ENCODE measurements around the gene STX5.
"Not testable (repeated sequence)": the region's sequence is repeated elsewhere in the genome, so short reads cannot be mapped to it uniquely, and the experiment has no call there.

Gene STX5, protein sequence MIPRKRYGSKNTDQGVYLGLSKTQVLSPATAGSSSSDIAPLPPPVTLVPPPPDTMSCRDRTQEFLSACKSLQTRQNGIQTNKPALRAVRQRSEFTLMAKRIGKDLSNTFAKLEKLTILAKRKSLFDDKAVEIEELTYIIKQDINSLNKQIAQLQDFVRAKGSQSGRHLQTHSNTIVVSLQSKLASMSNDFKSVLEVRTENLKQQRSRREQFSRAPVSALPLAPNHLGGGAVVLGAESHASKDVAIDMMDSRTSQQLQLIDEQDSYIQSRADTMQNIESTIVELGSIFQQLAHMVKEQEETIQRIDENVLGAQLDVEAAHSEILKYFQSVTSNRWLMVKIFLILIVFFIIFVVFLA

GRCh38 chr11:62831520-62832335 is at the start of gene STX5:
Gene STX5, minus strand, starts transcription at chr11:62832051. Its CDS starts 808 bp downstream, at chr11:62831243.
- DNase-seq (ENCODE audit: low read depth, low spot score) = peak; percentile 100

DNA sequence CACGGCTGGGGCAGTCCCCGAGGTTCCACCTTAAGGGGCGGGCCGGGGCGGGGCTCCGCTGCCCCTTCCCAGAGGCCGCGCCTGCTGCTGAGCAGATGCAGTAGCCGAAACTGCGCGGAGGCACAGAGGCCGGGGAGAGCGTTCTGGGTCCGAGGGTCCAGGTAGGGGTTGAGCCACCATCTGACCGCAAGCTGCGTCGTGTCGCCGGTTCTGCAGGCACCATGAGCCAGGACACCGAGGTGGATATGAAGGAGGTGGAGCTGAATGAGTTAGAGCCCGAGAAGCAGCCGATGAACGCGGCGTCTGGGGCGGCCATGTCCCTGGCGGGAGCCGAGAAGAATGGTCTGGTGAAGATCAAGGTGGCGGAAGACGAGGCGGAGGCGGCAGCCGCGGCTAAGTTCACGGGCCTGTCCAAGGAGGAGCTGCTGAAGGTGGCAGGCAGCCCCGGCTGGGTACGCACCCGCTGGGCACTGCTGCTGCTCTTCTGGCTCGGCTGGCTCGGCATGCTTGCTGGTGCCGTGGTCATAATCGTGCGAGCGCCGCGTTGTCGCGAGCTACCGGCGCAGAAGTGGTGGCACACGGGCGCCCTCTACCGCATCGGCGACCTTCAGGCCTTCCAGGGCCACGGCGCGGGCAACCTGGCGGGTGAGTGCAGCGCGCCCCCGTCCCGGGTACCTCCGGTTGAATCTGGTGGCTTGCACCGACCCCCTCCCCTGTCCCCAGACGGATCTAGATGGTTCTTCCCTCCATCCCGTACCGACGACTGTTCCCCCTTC is 49.1 kb upstream of the STX5 start, which contains the start of gene SLC3A2:
SLC3A2 (plus strand) TSS at position 94 of the 776 bp plus-strand sequence; CDS start at position 222, 128 bp downstream.
- DNase-seq (ENCODE audit: low read depth, low spot score) = peak; percentile 69

DNA sequence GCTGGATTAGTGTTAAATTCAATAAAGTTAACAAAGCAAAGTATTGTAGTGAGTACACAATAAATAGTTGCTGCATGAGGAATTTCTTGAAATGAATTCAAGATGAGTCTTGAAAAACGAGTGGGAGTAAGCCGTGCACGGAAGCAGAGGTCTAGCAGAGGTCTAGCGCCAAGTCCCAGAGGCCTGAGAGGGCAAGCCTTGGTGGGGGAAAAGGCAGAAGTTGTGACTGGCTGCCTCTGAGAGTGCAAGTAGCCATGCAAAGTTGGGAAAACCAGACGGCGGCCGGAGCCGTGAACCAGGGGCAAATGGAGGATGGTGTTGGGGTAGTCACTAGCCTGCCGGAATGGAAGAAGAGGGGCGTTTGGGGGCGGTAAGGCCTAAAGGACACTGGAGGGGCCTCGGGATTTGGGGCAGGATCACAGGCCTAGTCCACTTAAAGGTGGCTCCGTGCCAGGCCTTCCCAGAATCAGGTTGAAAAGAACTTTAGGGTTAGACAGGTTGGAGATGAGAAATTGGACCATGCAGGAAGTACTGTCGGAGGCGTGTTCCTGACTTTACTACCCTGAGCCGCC is 48.5 kb upstream of the STX5 start:
- no peak for DNase-seq (ENCODE audit: low read depth, low spot score)

- DNase-seq (ENCODE audit: low read depth, low spot score) = no peak
These were observed 47.6 kb upstream of the STX5 start for GRCh38 chr11:62879235-62879978.

DNA sequence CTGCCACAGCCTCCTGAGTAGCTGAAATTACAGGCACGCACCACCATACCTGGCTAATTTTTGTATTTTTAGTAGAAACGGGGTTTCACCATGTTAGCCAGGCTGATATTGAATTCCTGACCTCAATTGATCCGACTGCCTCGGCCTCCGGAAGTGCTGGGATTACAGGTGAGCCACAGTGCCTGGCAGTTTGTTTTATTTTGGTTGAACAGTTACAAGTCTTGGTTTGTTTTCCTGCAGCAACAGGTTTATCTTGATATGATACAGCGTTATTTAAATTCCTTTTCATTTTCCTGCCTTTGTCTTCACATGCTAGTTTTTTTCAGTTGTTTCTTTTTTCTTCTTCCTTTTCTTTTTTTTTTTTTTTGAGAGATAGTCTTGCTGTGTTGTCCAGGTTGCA is 44.9 kb upstream of the STX5 start:
- DNase-seq (ENCODE audit: low read depth, low spot score) = no peak

DNA sequence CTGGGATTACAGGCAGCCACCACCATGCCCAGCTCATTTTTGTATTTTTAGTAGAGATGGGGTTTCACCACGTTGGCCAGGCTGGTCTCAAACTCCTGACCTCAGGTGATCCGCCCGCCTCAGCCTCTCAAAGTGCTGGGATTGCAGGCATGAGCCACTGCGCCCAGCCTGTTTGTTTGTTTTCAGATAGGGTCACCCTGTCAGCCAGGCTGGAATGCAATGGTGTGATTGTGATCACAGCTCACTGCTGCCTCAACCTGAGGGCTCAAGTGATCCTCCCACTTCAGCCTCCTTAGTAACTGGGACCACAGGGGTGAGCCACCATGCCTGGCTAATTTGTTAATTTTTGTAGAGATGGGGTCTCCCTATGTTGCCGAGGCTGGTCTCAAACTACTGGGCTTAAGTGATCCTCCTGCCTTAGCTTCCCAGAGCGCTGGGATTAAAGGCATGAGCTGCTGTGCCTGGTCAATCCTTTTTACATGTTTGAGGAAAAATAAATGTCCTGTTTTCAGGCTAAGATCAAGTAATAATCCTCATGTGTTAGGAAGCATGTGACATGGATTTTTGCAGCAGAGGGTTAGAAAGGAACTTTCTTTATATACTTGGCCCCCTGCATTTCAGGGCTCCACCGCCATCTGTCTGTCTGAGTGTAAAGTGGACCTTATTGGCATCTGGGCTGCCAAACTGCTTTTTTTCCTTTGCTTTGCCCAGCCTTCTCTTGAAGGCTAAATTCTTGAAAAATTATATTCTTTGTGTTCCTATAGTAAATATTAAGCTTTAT is 44.0 kb upstream of the STX5 start:
- no peak for DNase-seq (ENCODE audit: low read depth, low spot score)

- DNase-seq (ENCODE audit: low read depth, low spot score) = no peak
These were observed 43.0 kb upstream of the STX5 start for GRCh38 chr11:62874851-62875250.

- no peak for DNase-seq (ENCODE audit: low read depth, low spot score)
These were observed 33.8 kb upstream of the STX5 start for GRCh38 chr11:62865635-62866034.

GRCh38 chr11:62863687-62864335 is 32.0 kb upstream of the STX5 start:
- DNase-seq (ENCODE audit: low read depth, low spot score) = no peak

DNA sequence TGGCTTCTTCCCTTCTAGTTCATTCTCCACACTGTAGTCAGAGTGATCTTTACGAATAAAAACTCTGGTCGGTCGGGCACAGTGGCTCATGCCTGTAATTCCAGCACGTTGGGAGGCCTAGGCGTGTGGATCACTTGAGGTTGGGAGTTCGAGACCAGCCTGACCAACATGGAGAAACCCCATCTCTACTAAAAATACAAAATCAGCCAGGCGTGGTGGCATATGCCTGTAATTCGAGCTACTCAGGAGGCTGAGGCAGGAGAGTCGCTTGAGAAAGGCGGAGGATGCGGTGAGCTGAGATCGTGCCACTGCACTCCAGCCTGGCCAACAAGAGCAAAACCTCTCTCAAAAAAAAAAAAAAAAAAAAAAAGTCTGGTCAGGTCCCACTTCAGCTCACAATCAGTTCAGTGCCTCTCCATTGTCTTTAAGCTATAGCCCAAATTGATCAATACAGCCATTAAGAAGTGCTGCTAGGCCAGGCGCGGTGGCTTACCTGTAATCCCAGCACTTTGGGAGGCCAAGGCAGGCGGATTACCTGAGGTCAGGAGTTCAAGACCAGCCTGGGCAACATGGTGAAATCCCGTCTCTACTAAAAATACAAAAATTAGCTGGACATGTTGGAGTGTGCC is 29.8 kb upstream of the STX5 start:
- not testable (repeated sequence) for DNase-seq (ENCODE audit: low read depth, low spot score)

DNA sequence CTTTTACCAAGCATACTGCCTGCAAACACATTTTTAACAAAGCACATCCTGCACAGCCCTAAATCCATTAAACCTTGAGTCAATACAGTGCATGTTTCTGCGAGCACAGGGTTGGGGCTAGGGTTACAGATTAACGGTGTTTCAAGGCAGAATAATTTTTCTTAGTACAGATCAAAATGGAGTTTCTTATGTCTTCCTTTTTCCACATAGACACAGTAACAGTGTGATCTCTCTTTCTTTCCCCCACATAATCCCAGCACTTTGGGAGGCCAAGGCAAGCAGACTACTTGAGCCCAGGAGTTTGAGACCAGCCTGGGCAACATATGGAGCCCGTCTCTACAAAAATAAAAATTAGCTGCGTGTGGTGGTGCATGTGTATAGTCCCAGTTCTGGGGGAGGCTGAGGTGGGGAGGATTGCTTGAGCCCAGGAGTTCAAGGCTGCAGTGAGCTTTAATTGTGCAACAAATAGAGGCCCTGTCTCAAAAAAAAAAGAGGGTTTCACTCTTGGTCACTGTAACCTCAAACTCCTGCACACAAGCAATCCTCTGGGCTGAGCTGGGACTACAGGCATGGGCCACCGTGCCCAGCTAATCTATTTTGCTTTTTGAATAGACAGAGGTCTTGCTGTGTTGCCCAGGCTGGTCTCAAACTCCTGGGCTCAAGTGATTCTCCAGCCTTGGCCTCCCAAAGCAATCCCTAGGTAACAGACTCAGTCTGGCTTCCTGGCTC is 29.1 kb upstream of the STX5 start:
- DNase-seq (ENCODE audit: low read depth, low spot score) = no peak

GRCh38 chr11:62859281-62859703 is 27.4 kb upstream of the STX5 start:
- not testable (repeated sequence) for DNase-seq (ENCODE audit: low read depth, low spot score)

- DNase-seq (ENCODE audit: low read depth, low spot score) = no peak
These were observed 26.4 kb upstream of the STX5 start for GRCh38 chr11:62858201-62858600.

- no peak for DNase-seq (ENCODE audit: low read depth, low spot score)
These were observed 25.7 kb upstream of the STX5 start for GRCh38 chr11:62857541-62857982.

GRCh38 chr11:62856333-62856895 is 24.6 kb upstream of the STX5 start:
- DNase-seq (ENCODE audit: low read depth, low spot score) = no peak

DNA sequence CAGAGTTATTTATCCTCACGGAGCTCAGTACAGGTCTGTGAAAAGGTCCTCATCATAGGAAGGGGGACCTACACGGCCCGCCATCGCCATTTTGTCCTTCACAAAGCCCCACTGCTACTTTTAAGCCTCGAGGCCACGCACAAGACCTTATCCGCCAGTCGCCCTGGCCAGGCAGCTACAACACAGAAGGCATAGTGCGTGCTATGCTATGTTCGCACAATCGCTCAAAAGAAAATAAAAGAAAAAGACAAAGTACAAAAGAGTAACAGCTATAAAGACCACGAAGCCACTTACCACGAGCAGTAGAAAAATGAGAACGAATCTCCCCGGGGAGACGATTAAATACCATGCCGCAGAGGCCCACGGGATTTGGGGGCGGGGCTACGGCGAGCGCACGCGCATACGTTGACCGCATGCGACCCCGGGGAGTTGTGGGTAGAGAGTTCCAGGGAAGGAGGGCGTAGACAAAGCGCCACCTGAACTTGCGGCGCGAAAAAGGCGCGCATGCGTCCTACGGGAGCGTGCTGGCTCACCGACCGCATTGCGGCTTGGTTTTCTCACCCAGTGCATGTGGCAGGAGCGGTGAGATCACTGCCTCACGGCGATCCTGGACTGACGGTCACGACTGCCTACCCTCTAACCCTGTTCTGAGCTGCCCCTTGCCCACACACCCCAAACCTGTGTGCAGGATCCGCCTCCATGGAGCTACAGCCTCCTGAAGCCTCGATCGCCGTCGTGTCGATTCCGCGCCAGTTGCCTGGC is 23.9 kb upstream of the STX5 start:
- peak; percentile 93 for DNase-seq (ENCODE audit: low read depth, low spot score)
